K562 (cell line): Measurements from ENCODE around the gene ATP6V1G2. TPM values are rescaled to one million over a fixed set of nuclear protein-coding genes. Genes with fewer than 3 reads are reported as not detected.

Experiments used
- ARID1B ChIP-seq: fragments of 450-650 bp; IDR thresholded peaks from 2 replicates; pipeline ENCODE4 v1.6.1; 2016; ENCODE audit warnings: antibody characterized with exemption, mild to moderate bottlenecking, inconsistent platforms
- CBX5 ChIP-seq: IDR thresholded peaks from 2 replicates; pipeline ENCODE4 v1.6.1; 2014; ENCODE audit warnings: low read depth, borderline replicate concordance
- CHD4 ChIP-seq: fragments of 200-600 bp; sonication (generic); IDR thresholded peaks from 3 replicates; pipeline ENCODE4 v1.6.1; 2012; ENCODE audit warnings: low read depth, mild to moderate bottlenecking, mixed read lengths, low read length, inconsistent platforms; ENCODE audit not compliant: insufficient read depth, insufficient replicate concordance, poor library complexity, severe bottlenecking
- E2F5 ChIP-seq: sonication (generic); formaldehyde crosslinking; IDR thresholded peaks from 2 replicates; pipeline ENCODE4 v1.8.0; 2022; ENCODE audit warnings: mild to moderate bottlenecking, missing genetic modification reagents
- E2F8 ChIP-seq: fragments of 450-650 bp; IDR thresholded peaks from 2 replicates; pipeline ENCODE4 v1.7.1; 2018; ENCODE audit warnings: mild to moderate bottlenecking, low read depth; ENCODE audit not compliant: partially characterized antibody
- ELF4 ChIP-seq: fragments of 450-650 bp; formaldehyde crosslinking; IDR thresholded peaks from 2 replicates; pipeline ENCODE4 v1.4.0; 2022; ENCODE audit warnings: missing genetic modification characterization
- GABPB1 ChIP-seq: sonication (generic); formaldehyde crosslinking; IDR thresholded peaks from 2 replicates; pipeline ENCODE4 v1.8.0; 2022; ENCODE audit warnings: mild to moderate bottlenecking, missing genetic modification reagents
- L3MBTL2 ChIP-seq: fragments of 450-650 bp; IDR thresholded peaks from 2 replicates; pipeline ENCODE4 v1.6.1; 2016; ENCODE audit warnings: mild to moderate bottlenecking, moderate library complexity
- MXD1 ChIP-seq: fragments of 250-450 bp; sonication (Bioruptor Pico); IDR thresholded peaks from 2 replicates; pipeline ENCODE4 v1.8.0; 2021; ENCODE audit warnings: borderline replicate concordance, mild to moderate bottlenecking, moderate library complexity; ENCODE audit not compliant: poor library complexity, severe bottlenecking
- RBM15 ChIP-seq: fragments of 200-400 bp; formaldehyde crosslinking; IDR thresholded peaks from 2 replicates; pipeline ENCODE4 v1.6.1; 2018; ENCODE audit warnings: mild to moderate bottlenecking, low read length, moderate library complexity; ENCODE audit not compliant: insufficient read depth
- RFX1 ChIP-seq: fragments of 450-650 bp; IDR thresholded peaks from 2 replicates; pipeline ENCODE4 v1.6.1; 2016; ENCODE audit warnings: mild to moderate bottlenecking, moderate library complexity
- TCF7 ChIP-seq: sonication (generic); IDR thresholded peaks from 2 replicates; pipeline ENCODE4 v1.6.1; 2016; ENCODE audit warnings: antibody characterized with exemption, borderline replicate concordance
- polyA plus RNA-seq, 8 experiments: library from polyadenylated mRNA; depleted of rRNA in 4 of 8; stranded (reverse) in 5 of 8; unstranded in 3 of 8; fragments of >200 nt; fragmentation: Nextera tagmentation in 2 of 8; fragmentation: Illumina TruSeq in 1 of 8; extraction: Ambion mirVana in 2 of 8; extraction: Trizol in 1 of 8; gene quantifications; 2 replicates each; pipeline versions ENCODE4 v1.2.1 to v1.2.3, GENCODE V29; 2011 to 2014; ENCODE audit warnings: inconsistent platforms in 1 of 8, missing spikeins in 1 of 8
- total RNA-seq, 7 experiments: library from RNA; depleted of rRNA in 6 of 7; stranded (reverse); fragments of >200 nt in 6 of 7; fragmentation: Illumina TruSeq in 2 of 7; extraction: Trizol in 2 of 7; gene quantifications; 2 replicates each; pipeline versions ENCODE4 v1.2.1 to v1.2.3, GENCODE V29; 2011 to 2021; ENCODE audit warnings: low replicate concordance in 1 of 7

Gene ATP6V1G2
- total and polyA plus RNA-seq, 9 of the 15 experiments (the other 6 are each of a cell fraction or from before 2014, with no cell fraction given) = 0.14 to 1.5 (median 0.33) TPM

- 0 out of 2 replicates have a peak, but pooled peaks have one; percentile 3 for TF ChIP-seq ELF4 (CRISPR knock-in tag)
- no peak for TF ChIP-seq TCF7
- TF ChIP-seq RFX1 = no peak
- TF ChIP-seq GABPB1 (CRISPR knock-in tag) = peak; percentile 70
- no peak for TF ChIP-seq RBM15
- TF ChIP-seq CHD4 = no peak
- TF ChIP-seq MXD1 (CRISPR knock-in tag) = no peak
- TF ChIP-seq CBX5 = no peak
- no peak for TF ChIP-seq L3MBTL2
- TF ChIP-seq E2F8 = peak; percentile 46
- no peak for TF ChIP-seq E2F5 (CRISPR knock-in tag)
- peak; percentile 70 for TF ChIP-seq ARID1B
These were observed 12.5 kb upstream of the ATP6V1G2 start (continued) for GRCh38 chr6:31558631-31559500.
